Naive thymus-derived CD4-positive, alpha-beta T cell (primary cell): Measurements from ENCODE around the gene TMEM219. TPM values are rescaled to one million over a fixed set of nuclear protein-coding genes. Genes with fewer than 3 reads are reported as not detected.

Experiments used
- ATAC-seq: fragments of 150-1000 bp; cut with Tn5 transposase; 2 replicates; pipeline ENCODE4 v1.10.0; 2021; ENCODE audit warnings: mild to moderate bottlenecking, moderate library complexity
- CTCF ChIA-PET: fragments of 350-600 bp; sonication (Branson Sonifier 250); formaldehyde crosslinking; loops from one replicate; lab custom pipeline; 2021; ENCODE audit warnings: antibody characterized with exemption; lab: Charles Lee
- POLR2A ChIA-PET: fragments of 350-600 bp; sonication (Branson Sonifier 250); formaldehyde crosslinking; loops from one replicate; lab custom pipeline; 2021; ENCODE audit warnings: antibody characterized with exemption, inconsistent platforms; lab: Charles Lee
- DNase-seq, 9 donors: peaks; one replicate each; pipeline versions ENCODE4 v3.0.0 to v3.0.0-alpha.2; 2020 to 2022; ENCODE audit warnings: mixed read lengths in 1 of 9
- H3K27ac ChIP-seq: one replicate; pipeline ENCODE4 v1.7.0; 2013; ENCODE audit warnings: mild to moderate bottlenecking, low read depth, low read length, moderate library complexity
- H3K27me3 ChIP-seq, 2 donors: one replicate each; pipeline ENCODE4 v1.7.0; 2013; ENCODE audit warnings: low read length in 2 of 2, mild to moderate bottlenecking in 2 of 2, moderate library complexity in 2 of 2; ENCODE audit not compliant: control insufficient read depth in 2 of 2, insufficient read depth in 2 of 2
- H3K36me3 ChIP-seq, 3 experiments: 1 replicate in 2 of 3; 2 replicates in 1 of 3; pipeline ENCODE4 v1.7.0; 2013; ENCODE audit warnings: low read length in 3 of 3, mild to moderate bottlenecking in 3 of 3, moderate library complexity in 1 of 3; ENCODE audit not compliant: insufficient read depth in 3 of 3, control insufficient read depth in 2 of 3
- H3K4me1 ChIP-seq, 2 donors: one replicate each; pipeline ENCODE4 v1.7.0; 2013; ENCODE audit warnings: low read length in 2 of 2, mild to moderate bottlenecking in 2 of 2, moderate library complexity in 1 of 2; ENCODE audit not compliant: control insufficient read depth in 2 of 2, insufficient read depth in 2 of 2
- H3K4me3 ChIP-seq: 2 replicates; pipeline ENCODE4 v1.7.0; 2013; ENCODE audit warnings: mild to moderate bottlenecking, low read length
- H3K9me3 ChIP-seq, 3 experiments: 1 replicate in 2 of 3; 2 replicates in 1 of 3; pipeline ENCODE4 v1.7.0; 2013; ENCODE audit warnings: low read length in 3 of 3; ENCODE audit not compliant: control insufficient read depth in 2 of 3
- H3K27ac Mint-ChIP-seq, 9 donors: one replicate each; pipeline ENCODE4 v1.8.0; 2020 to 2022; ENCODE audit warnings: mixed read lengths in 9 of 9, mild to moderate bottlenecking in 8 of 9, moderate library complexity in 5 of 9, inconsistent platforms in 2 of 9
- H3K27me3 Mint-ChIP-seq, 5 donors: one replicate each; pipeline ENCODE4 v1.8.0; 2021 to 2022; ENCODE audit warnings: mixed read lengths in 5 of 5, mild to moderate bottlenecking in 1 of 5
- H3K36me3 Mint-ChIP-seq, 5 donors: one replicate each; pipeline ENCODE4 v1.8.0; 2020 to 2022; ENCODE audit warnings: mixed read lengths in 5 of 5, mild to moderate bottlenecking in 3 of 5, inconsistent platforms in 1 of 5
- H3K4me1 Mint-ChIP-seq, 7 donors: one replicate each; pipeline ENCODE4 v1.8.0; 2020 to 2022; ENCODE audit warnings: mixed read lengths in 7 of 7, mild to moderate bottlenecking in 3 of 7, inconsistent platforms in 1 of 7
- H3K4me3 Mint-ChIP-seq, 10 donors: one replicate each; pipeline ENCODE4 v1.8.0; 2020 to 2022; ENCODE audit warnings: mild to moderate bottlenecking in 10 of 10, mixed read lengths in 10 of 10, moderate library complexity in 6 of 10, inconsistent platforms in 2 of 10
- H3K9me3 Mint-ChIP-seq, 11 donors: one replicate each; pipeline ENCODE4 v1.8.0; 2020 to 2022; ENCODE audit warnings: mixed read lengths in 11 of 11, mild to moderate bottlenecking in 4 of 11, inconsistent platforms in 1 of 11, moderate library complexity in 1 of 11
- intact Hi-C, 2 donors: fragments of 100-400 bp; cut with micrococcal nuclease; formaldehyde crosslinking; loops; one replicate each; pipeline ENCODE4 v1.15.1; 2023
- polyA plus RNA-seq, 2 donors: library from polyadenylated mRNA; unstranded; fragments of 300-500 nt; fragmentation: Illumina TruSeq; gene quantifications; one replicate each; pipeline ENCODE4 v1.2.3, GENCODE V29; 2021
- total RNA-seq, 6 experiments: library from RNA in 5 of 6; stranded (reverse) in 5 of 6; gene quantifications; 1 replicate in 5 of 6; 2 replicates in 1 of 6; pipeline ENCODE4 v1.2.3 and lab custom pipeline; 2021 to 2026

The TMEM219 gene
- total and polyA plus RNA-seq, 7 experiments from 2014 or later, result 64.3 to 212 (median 85.1) TPM

- ChIA-PET CTCF (interaction anchor here (0.7 to 1.2 kb wide), 3 partner anchors 79 to 355 kb away, joined by 3 to 6 read pairs (median 5); partner anchors contain the start of gene CDIPT), POLR2A (interaction anchor here (0.7 to 3.3 kb wide), 14 partner anchors 9 to 614 kb away, joined by 3 to 26 read pairs (median 5); partner anchors contain the start of genes CDIPT, KCTD13, KIF22 and TAOK2)
- Histone ChIP-seq H3K4me3 (peak within 1 kb of the TSS; percentile 100), H3K27ac (peak within 1 kb of the TSS; percentile 99), H3K27me3 (no peaks in the 10 kb centered on the region), H3K36me3 (peaks cover 0 to 59% (median 0%) of the 10 kb centered on the region in 3 experiments), H3K4me1 (peaks cover 16 to 18% of the 10 kb centered on the region in 2 donors), H3K9me3 (no peaks in the 10 kb centered on the region)
- no peaks in the 10 kb centered on the region for H3K27me3 Mint-ChIP-seq
- peaks cover 24 to 53% (median 38%) of the 10 kb centered on the region in 7 donors for H3K4me1 Mint-ChIP-seq
- intact Hi-C loops, result loop anchor here (1.0 to 10.0 kb wide), 17 partner anchors 23 to 1131 kb away; partner anchors contain the start of genes CDIPT (in 2 of the 2), FBXL19 (in 2 of the 2), KCTD13 (in 2 of the 2) and TAOK2 (in 2 of the 2)
- no peaks in the 10 kb centered on the region for H3K9me3 Mint-ChIP-seq
- H3K36me3 Mint-ChIP-seq, result peaks cover 0 to 27% (median 3%) of the 10 kb centered on the region in 5 donors
- H3K27ac Mint-ChIP-seq, result peak within 1 kb of the TSS; percentile 93 to 99 (median 97)
- DNase-seq, result peak; percentile 94 to 99 (median 98)
- ATAC-seq, result peak; percentile 99
- H3K4me3 Mint-ChIP-seq, result peak within 1 kb of the TSS; percentile 86 to 99 (median 98)
Observed at GRCh38 chr16:29995911-29996765, 34.3 kb downstream of the TMEM219 start, which contains the start of gene INO80E. Gene INO80E, plus strand, starts transcription at chr16:29996241. Its CDS starts 70 bp downstream, at chr16:29996311.

GRCh38 chr16:29996766-29997250 is 34.9 kb downstream of the TMEM219 start:
- intact Hi-C loops, result loop anchor here (1.0 to 10.0 kb wide), 16 partner anchors 24 to 1132 kb away; partner anchors contain the start of genes CDIPT (in 2 of the 2), FBXL19 (in 2 of the 2), KCTD13 (in 2 of the 2) and TAOK2 (in 2 of the 2)
- no peaks in the 10 kb centered on the region for H3K9me3 Mint-ChIP-seq
- peaks cover 0 to 59% (median 0%) of the 10 kb centered on the region in 3 experiments for H3K36me3 ChIP-seq
- no peak for ATAC-seq
- no peak for DNase-seq
- ChIA-PET POLR2A (interaction anchor here (0.7 to 3.3 kb wide), 11 partner anchors 9 to 614 kb away, joined by 3 to 26 read pairs (median 10); partner anchors contain the start of genes KCTD13, TAOK2 and TMEM219), CTCF (interaction anchor here (0.7 to 1.4 kb wide), 4 partner anchors 80 to 356 kb away, joined by 3 to 6 read pairs (median 4); partner anchors contain the start of gene CDIPT)
- H3K27me3 Mint-ChIP-seq, result no peaks in the 10 kb centered on the region
- H3K9me3 ChIP-seq, result no peaks in the 10 kb centered on the region
- H3K4me1 ChIP-seq, result peaks cover 16 to 18% of the 10 kb centered on the region in 2 donors
- no peaks in the 10 kb centered on the region for H3K27me3 ChIP-seq
- peaks cover 0 to 27% (median 3%) of the 10 kb centered on the region in 5 donors for H3K36me3 Mint-ChIP-seq
- H3K27ac ChIP-seq, result peak overlapping the region; percentile 99
- peaks cover 24 to 53% (median 38%) of the 10 kb centered on the region in 7 donors for H3K4me1 Mint-ChIP-seq
- peak overlapping the region; percentile 100 for H3K4me3 ChIP-seq
- peak overlapping the region; percentile 93 to 99 (median 97) for H3K27ac Mint-ChIP-seq
- peak overlapping the region; percentile 86 to 99 (median 98) for H3K4me3 Mint-ChIP-seq

GRCh38 chr16:29999605-30000004 is 37.7 kb downstream of the TMEM219 start:
- Histone ChIP-seq H3K27me3 (no peaks in the 10 kb centered on the region), H3K36me3 (peaks cover 0 to 61% (median 0%) of the 10 kb centered on the region in 3 experiments), H3K27ac (no peak overlapping the region), H3K9me3 (no peaks in the 10 kb centered on the region), H3K4me3 (no peak overlapping the region), H3K4me1 (peaks cover 11 to 12% of the 10 kb centered on the region in 2 donors)
- no peaks in the 10 kb centered on the region for H3K27me3 Mint-ChIP-seq
- H3K4me3 Mint-ChIP-seq, result peak overlapping the region in 1 of 10 donors; percentile 81
- peak overlapping the region in 1 of 9 donors; percentile 70 for H3K27ac Mint-ChIP-seq
- intact Hi-C loops, result loop anchor here (5.0 to 10.0 kb wide), 4 partner anchors 37 to 1135 kb away; partner anchors contain the start of genes FBXL19 (in 1 of the 2), MAZ (in 1 of the 2), SH2B1 (in 1 of the 2) and TMEM219 (in 1 of the 2)
- no peak for ATAC-seq
- ChIA-PET POLR2A (no interaction called here), CTCF (no interaction called here)
- no peak for DNase-seq
- peaks cover 16 to 44% (median 30%) of the 10 kb centered on the region in 7 donors for H3K4me1 Mint-ChIP-seq
- H3K9me3 Mint-ChIP-seq, result no peaks in the 10 kb centered on the region
- peaks cover 0 to 22% (median 4%) of the 10 kb centered on the region in 5 donors for H3K36me3 Mint-ChIP-seq

GRCh38 chr16:30000735-30001631 is 39.1 kb downstream of the TMEM219 start:
- peaks cover 0 to 17% (median 4%) of the 10 kb centered on the region in 5 donors for H3K36me3 Mint-ChIP-seq
- H3K9me3 ChIP-seq, result no peaks in the 10 kb centered on the region
- no peak overlapping the region for H3K27ac ChIP-seq
- H3K4me3 Mint-ChIP-seq, result no peak overlapping the region
- H3K36me3 ChIP-seq, result peaks cover 0 to 54% (median 0%) of the 10 kb centered on the region in 3 experiments
- ChIA-PET POLR2A (interaction anchor here (0.7 kb wide), 1 partner anchor 29 kb away, joined by 4 read pairs; no protein-coding TSS in a partner anchor), CTCF (no interaction called here)
- ATAC-seq (no peak), DNase-seq (no peak)
- no peak overlapping the region for H3K27ac Mint-ChIP-seq
- no peaks in the 10 kb centered on the region for H3K27me3 ChIP-seq
- peaks cover 11 to 34% (median 22%) of the 10 kb centered on the region in 7 donors for H3K4me1 Mint-ChIP-seq
- no peaks in the 10 kb centered on the region for H3K9me3 Mint-ChIP-seq
- intact Hi-C loops, result no loop called here
- peaks cover 6 to 7% of the 10 kb centered on the region in 2 donors for H3K4me1 ChIP-seq
- H3K27me3 Mint-ChIP-seq, result no peaks in the 10 kb centered on the region
- H3K4me3 ChIP-seq, result no peak overlapping the region

- H3K36me3 ChIP-seq, result peaks cover 0 to 54% (median 0%) of the 10 kb centered on the region in 3 experiments
- intact Hi-C loops, result no loop called here
- ChIA-PET POLR2A (interaction anchor here (0.9 kb wide), 1 partner anchor 77 kb away, joined by 3 read pairs; the partner anchor contains the start of gene KCTD13), CTCF (interaction anchor here (3.8 kb wide), 1 partner anchor 302 kb away, joined by 10 read pairs; no protein-coding TSS in a partner anchor)
- no peaks in the 10 kb centered on the region for H3K9me3 ChIP-seq
- ATAC-seq, result no peak
- no peak overlapping the region for H3K4me3 Mint-ChIP-seq
- DNase-seq, result no peak
- no peaks in the 10 kb centered on the region for H3K27me3 Mint-ChIP-seq
- peaks cover 0 to 24% (median 12%) of the 10 kb centered on the region in 7 donors for H3K4me1 Mint-ChIP-seq
- H3K27ac ChIP-seq, result no peak overlapping the region
- H3K4me1 ChIP-seq, result no peaks in the 10 kb centered on the region
- H3K27me3 ChIP-seq, result no peaks in the 10 kb centered on the region
- no peak overlapping the region for H3K4me3 ChIP-seq
- peaks cover 0 to 13% (median 4%) of the 10 kb centered on the region in 5 donors for H3K36me3 Mint-ChIP-seq
- peak overlapping the region in 3 of 9 donors; percentile 11 to 68 (median 62) for H3K27ac Mint-ChIP-seq
- no peaks in the 10 kb centered on the region for H3K9me3 Mint-ChIP-seq
Observed at GRCh38 chr16:30002614-30003346, 40.9 kb downstream of the TMEM219 start.
